ENCODE results near the gene TTLL9.

GRCh38 chr20:31984981-31985471 lies 114.6 kb downstream of the TTLL9 start:
- TF ChIP-seq, protein P1, sequence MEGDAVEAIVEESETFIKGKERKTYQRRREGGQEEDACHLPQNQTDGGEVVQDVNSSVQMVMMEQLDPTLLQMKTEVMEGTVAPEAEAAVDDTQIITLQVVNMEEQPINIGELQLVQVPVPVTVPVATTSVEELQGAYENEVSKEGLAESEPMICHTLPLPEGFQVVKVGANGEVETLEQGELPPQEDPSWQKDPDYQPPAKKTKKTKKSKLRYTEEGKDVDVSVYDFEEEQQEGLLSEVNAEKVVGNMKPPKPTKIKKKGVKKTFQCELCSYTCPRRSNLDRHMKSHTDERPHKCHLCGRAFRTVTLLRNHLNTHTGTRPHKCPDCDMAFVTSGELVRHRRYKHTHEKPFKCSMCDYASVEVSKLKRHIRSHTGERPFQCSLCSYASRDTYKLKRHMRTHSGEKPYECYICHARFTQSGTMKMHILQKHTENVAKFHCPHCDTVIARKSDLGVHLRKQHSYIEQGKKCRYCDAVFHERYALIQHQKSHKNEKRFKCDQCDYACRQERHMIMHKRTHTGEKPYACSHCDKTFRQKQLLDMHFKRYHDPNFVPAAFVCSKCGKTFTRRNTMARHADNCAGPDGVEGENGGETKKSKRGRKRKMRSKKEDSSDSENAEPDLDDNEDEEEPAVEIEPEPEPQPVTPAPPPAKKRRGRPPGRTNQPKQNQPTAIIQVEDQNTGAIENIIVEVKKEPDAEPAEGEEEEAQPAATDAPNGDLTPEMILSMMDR (IDR thresholded peaks at IDR 0.05): no peak
- TF ChIP-seq EP300 (IDR thresholded peaks at IDR 0.05): no peak
- no peak for TF ChIP-seq POLR2A (IDR thresholded peaks at IDR 0.05)
- TF ChIP-seq POLR2AphosphoS5 (IDR thresholded peaks at IDR 0.05): no peak

Measured in stomach (tissue), 4 donors.